ENCODE data around the gene KIRREL1. TPM values are rescaled to one million over a fixed set of nuclear protein-coding genes. Genes with fewer than 3 reads are reported as not detected.

KIRREL1 gene
- total RNA-seq, 1 donor from 2014 or later = 51.6 TPM

DNA sequence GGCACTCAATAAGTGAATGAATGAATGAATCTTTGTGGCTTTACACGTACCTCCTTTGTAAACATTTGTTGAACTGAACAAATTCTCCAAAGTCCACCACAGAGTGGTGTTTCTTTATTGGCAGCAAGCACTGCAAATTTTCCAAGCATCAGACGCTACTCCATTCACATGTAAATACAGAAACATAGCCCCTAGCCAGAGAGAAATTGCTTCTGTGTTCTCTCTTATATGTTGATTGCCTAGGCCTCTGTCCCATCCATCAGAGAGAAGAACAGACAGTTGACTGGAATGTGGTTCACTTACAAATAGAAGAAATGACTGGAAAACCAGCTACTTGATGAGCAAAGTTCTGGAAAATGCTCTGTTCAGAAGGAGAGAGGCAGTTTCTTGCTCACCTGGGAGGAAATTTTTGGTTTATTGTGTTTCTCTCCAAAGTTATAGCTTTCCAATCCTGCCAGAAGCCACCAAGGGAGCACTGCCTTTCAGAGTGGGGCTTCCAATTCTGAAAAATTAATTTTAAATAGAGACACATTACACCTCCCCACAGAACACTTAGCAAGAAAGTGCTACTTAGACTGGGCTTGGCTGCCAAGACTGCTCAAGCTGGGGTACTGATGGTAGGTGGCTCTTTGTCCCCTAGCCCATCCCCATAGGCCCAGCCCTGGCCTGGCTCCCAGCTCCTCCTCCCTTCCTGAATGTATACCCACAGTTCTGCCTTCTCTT lies 18.1 kb upstream of the KIRREL1 start:
- Mint-ChIP-seq H3K27me3 (peaks cover 21% of the 10 kb centered on the region), H3K36me3 (no peaks in the 10 kb centered on the region), H3K27ac (no peak overlapping the region), H3K9me3 (peaks cover 11% of the 10 kb centered on the region), H3K4me3 (no peak overlapping the region), H3K4me1 (ENCODE audit: unreplicated experiment) (no peaks in the 10 kb centered on the region)
- TF ChIP-seq, protein P1, sequence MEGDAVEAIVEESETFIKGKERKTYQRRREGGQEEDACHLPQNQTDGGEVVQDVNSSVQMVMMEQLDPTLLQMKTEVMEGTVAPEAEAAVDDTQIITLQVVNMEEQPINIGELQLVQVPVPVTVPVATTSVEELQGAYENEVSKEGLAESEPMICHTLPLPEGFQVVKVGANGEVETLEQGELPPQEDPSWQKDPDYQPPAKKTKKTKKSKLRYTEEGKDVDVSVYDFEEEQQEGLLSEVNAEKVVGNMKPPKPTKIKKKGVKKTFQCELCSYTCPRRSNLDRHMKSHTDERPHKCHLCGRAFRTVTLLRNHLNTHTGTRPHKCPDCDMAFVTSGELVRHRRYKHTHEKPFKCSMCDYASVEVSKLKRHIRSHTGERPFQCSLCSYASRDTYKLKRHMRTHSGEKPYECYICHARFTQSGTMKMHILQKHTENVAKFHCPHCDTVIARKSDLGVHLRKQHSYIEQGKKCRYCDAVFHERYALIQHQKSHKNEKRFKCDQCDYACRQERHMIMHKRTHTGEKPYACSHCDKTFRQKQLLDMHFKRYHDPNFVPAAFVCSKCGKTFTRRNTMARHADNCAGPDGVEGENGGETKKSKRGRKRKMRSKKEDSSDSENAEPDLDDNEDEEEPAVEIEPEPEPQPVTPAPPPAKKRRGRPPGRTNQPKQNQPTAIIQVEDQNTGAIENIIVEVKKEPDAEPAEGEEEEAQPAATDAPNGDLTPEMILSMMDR (conservative IDR thresholded peaks at IDR 0.05) = no peak
- DNase-seq (ENCODE audit: extremely low spot score, unreplicated experiment) = no peak

DNA sequence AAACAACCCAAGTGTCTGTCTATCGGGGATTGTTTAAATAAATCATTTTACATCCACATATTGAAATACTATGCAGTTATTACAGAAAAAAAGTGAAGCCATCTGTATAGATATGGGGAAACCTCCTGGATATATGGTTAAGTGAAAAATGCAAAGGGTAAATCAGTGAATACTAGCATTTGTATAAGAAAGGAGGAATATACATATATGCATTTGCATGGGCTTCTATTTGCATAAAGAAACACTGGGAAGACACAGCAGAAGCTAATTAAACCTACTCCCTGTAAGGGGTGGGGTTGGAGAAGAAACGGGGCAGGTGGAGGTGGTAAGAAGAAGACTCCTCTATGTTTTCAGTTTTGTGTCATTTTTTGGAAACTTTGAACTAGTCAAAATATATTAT lies 16.6 kb upstream of the KIRREL1 start:
- DNase-seq (ENCODE audit: extremely low spot score, unreplicated experiment) = no peak
- Mint-ChIP-seq H3K4me1 (ENCODE audit: unreplicated experiment) (no peaks in the 10 kb centered on the region), H3K9me3 (peaks cover 11% of the 10 kb centered on the region), H3K36me3 (no peaks in the 10 kb centered on the region), H3K27me3 (peaks cover 17% of the 10 kb centered on the region), H3K4me3 (no peak overlapping the region), H3K27ac (no peak overlapping the region)
- TF ChIP-seq, protein P1 (conservative IDR thresholded peaks at IDR 0.05) = no peak

DNA sequence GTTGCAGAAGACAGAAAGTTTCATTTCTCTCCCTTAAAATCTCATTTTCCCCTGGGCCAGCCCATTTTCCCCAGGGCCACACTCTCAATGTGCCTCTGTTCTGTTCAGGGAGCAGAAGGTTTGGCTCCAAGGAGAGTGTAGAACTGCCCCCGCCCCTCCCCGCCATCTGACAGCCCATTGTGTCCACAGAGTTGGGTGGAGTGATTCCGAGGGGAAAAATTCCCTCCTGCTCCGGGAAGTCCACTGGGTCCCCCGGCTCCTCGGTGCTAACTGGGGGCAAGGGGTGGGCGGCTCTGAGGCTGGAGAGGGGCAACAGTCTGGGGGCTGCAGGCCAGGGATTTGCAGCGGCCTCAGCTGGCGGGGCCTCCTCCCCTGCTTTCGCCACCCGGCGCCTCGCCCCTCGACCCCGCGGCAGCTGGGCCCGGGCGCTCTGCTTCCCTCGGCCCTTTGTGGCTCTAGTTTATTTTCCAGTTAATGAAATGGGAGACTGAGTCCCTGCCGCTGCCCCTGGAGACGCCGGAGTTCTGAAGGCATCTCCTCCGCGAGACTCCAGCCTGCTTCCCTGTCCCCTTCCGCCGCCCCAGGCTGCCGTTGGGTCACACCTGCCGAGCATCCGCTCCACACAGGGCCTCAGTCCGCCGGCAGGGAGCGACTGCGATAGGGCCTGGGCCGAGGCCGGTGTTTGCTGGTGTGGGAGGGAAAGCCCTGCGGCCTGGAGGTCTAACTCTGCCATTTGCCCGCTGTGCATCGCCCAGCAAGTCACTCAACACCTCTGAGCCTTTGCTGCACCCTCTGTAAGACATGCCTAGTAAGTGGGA lies 14.7 kb upstream of the KIRREL1 start:
- DNase-seq (ENCODE audit: extremely low spot score, unreplicated experiment) = no peak
- Mint-ChIP-seq H3K27ac (no peak overlapping the region), H3K4me3 (no peak overlapping the region), H3K36me3 (no peaks in the 10 kb centered on the region), H3K9me3 (peaks cover under 1% of the 10 kb centered on the region), H3K27me3 (peaks cover 23% of the 10 kb centered on the region), H3K4me1 (ENCODE audit: unreplicated experiment) (no peaks in the 10 kb centered on the region)
- TF ChIP-seq, protein P1 (conservative IDR thresholded peaks at IDR 0.05) = no peak

DNA sequence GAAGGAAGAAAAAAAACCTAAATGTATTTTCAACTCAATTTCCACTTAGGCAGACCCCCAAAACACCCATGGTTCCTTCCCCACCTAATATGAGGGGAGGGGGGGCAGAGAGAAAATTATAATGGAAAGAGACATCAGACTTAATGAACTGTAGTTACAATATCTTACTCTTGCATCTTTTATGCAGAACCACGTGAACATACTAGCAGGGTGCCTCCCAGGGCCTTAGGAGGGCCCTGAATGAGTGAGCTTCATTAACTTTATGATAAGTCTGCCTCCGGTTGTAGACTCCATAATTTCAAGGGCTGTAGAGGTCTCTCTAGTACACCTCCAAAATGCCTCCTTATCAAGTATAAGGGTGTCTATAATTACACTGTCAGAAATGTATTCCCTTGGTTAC lies 11.3 kb upstream of the KIRREL1 start:
- H3K9me3 Mint-ChIP-seq = no peaks in the 10 kb centered on the region
- TF ChIP-seq, protein P1 (conservative IDR thresholded peaks at IDR 0.05) = no peak
- no peaks in the 10 kb centered on the region for H3K36me3 Mint-ChIP-seq
- no peak overlapping the region for H3K27ac Mint-ChIP-seq
- H3K4me3 Mint-ChIP-seq = no peak overlapping the region
- peaks cover 31% of the 10 kb centered on the region for H3K27me3 Mint-ChIP-seq
- no peak for DNase-seq (ENCODE audit: extremely low spot score, unreplicated experiment)
- no peaks in the 10 kb centered on the region for H3K4me1 Mint-ChIP-seq (ENCODE audit: unreplicated experiment)

DNA sequence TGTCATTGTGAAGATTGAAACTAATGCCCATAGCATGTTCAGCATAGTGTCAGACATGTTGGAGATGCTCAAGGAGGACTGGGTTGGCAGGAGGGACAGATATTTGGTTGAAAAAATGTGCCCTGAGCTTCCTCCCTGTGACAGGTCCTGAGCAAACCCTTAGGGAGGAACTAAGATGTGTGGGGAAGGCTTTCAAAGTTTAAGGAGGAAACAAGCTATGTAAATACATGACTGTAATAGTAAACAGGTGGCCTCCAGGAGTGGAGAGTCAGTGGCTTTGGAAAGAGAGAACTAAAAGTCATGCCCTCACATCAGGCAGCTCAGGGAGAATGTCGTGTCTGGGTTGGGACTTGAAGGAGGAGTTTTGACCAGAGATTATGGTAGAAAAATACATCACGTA lies 9.7 kb upstream of the KIRREL1 start:
- DNase-seq (ENCODE audit: extremely low spot score, unreplicated experiment) = no peak
- Mint-ChIP-seq H3K4me3 (no peak overlapping the region), H3K4me1 (ENCODE audit: unreplicated experiment) (no peaks in the 10 kb centered on the region), H3K9me3 (no peaks in the 10 kb centered on the region), H3K27ac (no peak overlapping the region), H3K36me3 (no peaks in the 10 kb centered on the region), H3K27me3 (peaks cover 41% of the 10 kb centered on the region)
- TF ChIP-seq, protein P1 (conservative IDR thresholded peaks at IDR 0.05) = no peak

Data from type B pancreatic cell (in vitro differentiated cells).